ENCODE measurements around the gene CD69.
A peak's percentile ranks its signal among the peaks of the same experiment; 100 is the strongest.
"Not testable (repeated sequence)": the region's sequence is repeated elsewhere in the genome, so short reads cannot be mapped to it uniquely, and the experiment has no call there.

CD69 gene

GRCh38 chr12:9707864-9708808 is 52.6 kb downstream of the CD69 start:
- ATAC-seq = peak; percentile 97
- TF ChIP-seq CREB5 (CRISPR knock-in tag; IDR thresholded peaks at IDR 0.05; ENCODE audit: low read depth) = no peak
- no peak for TF ChIP-seq PPARA (CRISPR knock-in tag; IDR thresholded peaks at IDR 0.05; ENCODE audit: borderline replicate concordance)
- no peak for TF ChIP-seq ZFP30 (CRISPR knock-in tag; IDR thresholded peaks at IDR 0.05)
- TF ChIP-seq CSDC2 (CRISPR knock-in tag; IDR thresholded peaks at IDR 0.05) = no peak
- TF ChIP-seq ISL1 (CRISPR knock-in tag; IDR thresholded peaks at IDR 0.05) = no peak
- TF ChIP-seq BACH2 (CRISPR knock-in tag; IDR thresholded peaks at IDR 0.05; ENCODE audit: borderline replicate concordance) = no peak
- TF ChIP-seq RARB (CRISPR knock-in tag; IDR thresholded peaks at IDR 0.05) = no peak
- TF ChIP-seq TOX (CRISPR knock-in tag; IDR thresholded peaks at IDR 0.05; ENCODE audit: borderline replicate concordance) = no peak
- TF ChIP-seq ARNTL (CRISPR knock-in tag; IDR thresholded peaks at IDR 0.05; ENCODE audit: borderline replicate concordance, low read depth) = no peak
- no peak for TF ChIP-seq OSR1 (CRISPR knock-in tag; IDR thresholded peaks at IDR 0.05)
- no peak for TF ChIP-seq CSRNP3 (CRISPR knock-in tag; IDR thresholded peaks at IDR 0.05)
- no peak for TF ChIP-seq TCF4 (CRISPR knock-in tag; IDR thresholded peaks at IDR 0.05; ENCODE audit: borderline replicate concordance)
- no peak for TF ChIP-seq ZNF565 (CRISPR knock-in tag; conservative IDR thresholded peaks at IDR 0.05; ENCODE audit: low read depth)

GRCh38 chr12:9707356-9707755 is 53.3 kb downstream of the CD69 start:
- ATAC-seq = no peak
- TF ChIP-seq ZNF565 (CRISPR knock-in tag; conservative IDR thresholded peaks at IDR 0.05; ENCODE audit: low read depth) (no peak), TSHZ2 (CRISPR knock-in tag; IDR thresholded peaks at IDR 0.05) (no peak), BACH2 (CRISPR knock-in tag; IDR thresholded peaks at IDR 0.05; ENCODE audit: borderline replicate concordance) (no peak), ISL1 (CRISPR knock-in tag; IDR thresholded peaks at IDR 0.05) (no peak), ZFP3 (CRISPR knock-in tag; IDR thresholded peaks at IDR 0.05) (no peak), ZNF70 (CRISPR knock-in tag; IDR thresholded peaks at IDR 0.05) (no peak), ARNTL (CRISPR knock-in tag; IDR thresholded peaks at IDR 0.05; ENCODE audit: borderline replicate concordance, low read depth) (no peak), TCF4 (CRISPR knock-in tag; IDR thresholded peaks at IDR 0.05; ENCODE audit: borderline replicate concordance) (no peak), ZNF8 (CRISPR knock-in tag; IDR thresholded peaks at IDR 0.05) (no peak), ZFP30 (CRISPR knock-in tag; IDR thresholded peaks at IDR 0.05) (no peak), RARB (CRISPR knock-in tag; IDR thresholded peaks at IDR 0.05) (no peak), CSDC2 (CRISPR knock-in tag; IDR thresholded peaks at IDR 0.05) (no peak), ZC3H10 (CRISPR knock-in tag; IDR thresholded peaks at IDR 0.05) (no peak)

GRCh38 chr12:9706086-9706685 is 54.5 kb downstream of the CD69 start:
- ATAC-seq = no peak
- TF ChIP-seq RARB (CRISPR knock-in tag; IDR thresholded peaks at IDR 0.05) = no peak
- TF ChIP-seq SNAI2 (CRISPR knock-in tag; IDR thresholded peaks at IDR 0.05) = no peak
- TF ChIP-seq GLIS3 (CRISPR knock-in tag; IDR thresholded peaks at IDR 0.05) = no peak
- no peak for TF ChIP-seq ZNF565 (CRISPR knock-in tag; conservative IDR thresholded peaks at IDR 0.05; ENCODE audit: low read depth)
- TF ChIP-seq ZNF8 (CRISPR knock-in tag; IDR thresholded peaks at IDR 0.05) = no peak
- TF ChIP-seq, protein P1, sequence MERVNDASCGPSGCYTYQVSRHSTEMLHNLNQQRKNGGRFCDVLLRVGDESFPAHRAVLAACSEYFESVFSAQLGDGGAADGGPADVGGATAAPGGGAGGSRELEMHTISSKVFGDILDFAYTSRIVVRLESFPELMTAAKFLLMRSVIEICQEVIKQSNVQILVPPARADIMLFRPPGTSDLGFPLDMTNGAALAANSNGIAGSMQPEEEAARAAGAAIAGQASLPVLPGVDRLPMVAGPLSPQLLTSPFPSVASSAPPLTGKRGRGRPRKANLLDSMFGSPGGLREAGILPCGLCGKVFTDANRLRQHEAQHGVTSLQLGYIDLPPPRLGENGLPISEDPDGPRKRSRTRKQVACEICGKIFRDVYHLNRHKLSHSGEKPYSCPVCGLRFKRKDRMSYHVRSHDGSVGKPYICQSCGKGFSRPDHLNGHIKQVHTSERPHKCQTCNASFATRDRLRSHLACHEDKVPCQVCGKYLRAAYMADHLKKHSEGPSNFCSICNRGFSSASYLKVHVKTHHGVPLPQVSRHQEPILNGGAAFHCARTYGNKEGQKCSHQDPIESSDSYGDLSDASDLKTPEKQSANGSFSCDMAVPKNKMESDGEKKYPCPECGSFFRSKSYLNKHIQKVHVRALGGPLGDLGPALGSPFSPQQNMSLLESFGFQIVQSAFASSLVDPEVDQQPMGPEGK (CRISPR knock-in tag; IDR thresholded peaks at IDR 0.05; ENCODE audit: borderline replicate concordance) = no peak
- TF ChIP-seq TCF4 (CRISPR knock-in tag; IDR thresholded peaks at IDR 0.05; ENCODE audit: borderline replicate concordance) = no peak
- TF ChIP-seq ARNTL (CRISPR knock-in tag; IDR thresholded peaks at IDR 0.05; ENCODE audit: borderline replicate concordance, low read depth) = no peak
- TF ChIP-seq ISL1 (CRISPR knock-in tag; IDR thresholded peaks at IDR 0.05) = no peak
- TF ChIP-seq CSDC2 (CRISPR knock-in tag; IDR thresholded peaks at IDR 0.05) = no peak
- no peak for TF ChIP-seq TSHZ2 (CRISPR knock-in tag; IDR thresholded peaks at IDR 0.05)
- no peak for TF ChIP-seq TOX (CRISPR knock-in tag; IDR thresholded peaks at IDR 0.05; ENCODE audit: borderline replicate concordance)

DNA sequence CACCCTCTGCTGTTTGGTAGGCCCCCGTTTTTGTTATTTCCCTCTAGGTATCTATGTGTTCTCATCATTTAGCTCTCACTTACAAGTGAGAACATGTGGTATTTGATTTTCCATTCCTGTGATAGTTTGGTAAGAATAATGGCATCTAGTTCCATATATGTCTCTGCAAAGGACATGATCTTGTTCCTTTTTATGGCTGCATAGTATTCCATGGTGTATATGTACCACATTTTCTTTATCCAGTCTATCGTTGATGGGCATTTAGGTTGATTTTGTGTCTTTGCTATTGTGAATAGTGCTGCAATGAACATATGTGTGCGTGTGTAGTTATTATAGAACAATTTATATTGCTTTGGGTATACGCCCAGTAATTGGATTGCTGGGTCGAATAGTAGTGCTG is 56.1 kb downstream of the CD69 start:
- not testable (repeated sequence) for ATAC-seq

All from SK-N-SH treated with all-trans-retinoic acid at 6 μM for 48 hours (cell line).